Heart left ventricle (tissue), 16 donors: ENCODE measurements around the gene RAD51B. TPM values are rescaled to one million over a fixed set of nuclear protein-coding genes. Genes with fewer than 3 reads are reported as not detected.

Experiments used
- ATAC-seq, 4 donors: fragments of 200-7000 bp; cut with Tn5 transposase; one replicate each; pipeline ENCODE4 v1.9.1; 2020 to 2022; ENCODE audit warnings: moderate library complexity in 4 of 4, mild to moderate bottlenecking in 3 of 4, moderate number of reproducible peaks in 1 of 4
- DNase-seq, 5 donors: peaks; one replicate each; pipeline ENCODE4 v3.0.0-alpha.2; 2020
- H3K27ac ChIP-seq, 12 donors: fragments of 200-600 bp; sonication (generic) in 4 of 12; one replicate each; pipeline versions ENCODE4 v1.5.0 to v1.8.0; 2016 to 2022; ENCODE audit warnings: mild to moderate bottlenecking in 2 of 12
- H3K27me3 ChIP-seq, 9 donors: fragments of 200-600 bp; sonication (generic) in 2 of 9; one replicate each; pipeline versions ENCODE4 v1.5.1 to v1.8.0; 2016 to 2022; ENCODE audit warnings: mild to moderate bottlenecking in 3 of 9
- H3K36me3 ChIP-seq, 9 donors: fragments of 200-600 bp; sonication (generic) in 2 of 9; one replicate each; pipeline versions ENCODE4 v1.5.0 to v1.8.0; 2018 to 2022; ENCODE audit warnings: mild to moderate bottlenecking in 2 of 9
- H3K4me1 ChIP-seq, 12 donors: fragments of 200-600 bp; sonication (generic) in 4 of 12; one replicate each; pipeline versions ENCODE4 v1.5.0 to v1.8.0; 2016 to 2022; ENCODE audit warnings: mild to moderate bottlenecking in 3 of 12
- H3K4me3 ChIP-seq, 12 donors: fragments of 200-600 bp; sonication (generic) in 4 of 12; one replicate each; pipeline versions ENCODE4 v1.5.0 to v1.8.0; 2017 to 2022; ENCODE audit warnings: mild to moderate bottlenecking in 9 of 12, moderate library complexity in 4 of 12
- H3K9me3 ChIP-seq, 12 donors: fragments of 200-600 bp; sonication (generic) in 4 of 12; one replicate each; pipeline versions ENCODE4 v1.5.0 to v1.8.0; 2016 to 2022; ENCODE audit warnings: mild to moderate bottlenecking in 1 of 12
- POLR2A ChIP-seq, 2 donors: fragments of 450-650 bp; IDR thresholded peaks; one replicate each; pipeline ENCODE4 v1.6.1; 2017; ENCODE audit warnings: antibody characterized with exemption in 2 of 2, mild to moderate bottlenecking in 2 of 2, moderate library complexity in 2 of 2
- WGBS, 4 donors: extraction: QIAGEN DNeasy Blood & Tissue Kit in 2 of 4; methylation state at CpG; one replicate each; pipeline versions ENCODE4 v1.1.5 to v1.1.7; 2013 to 2018; 5-methylcytosine and 5-hydroxymethylcytosine counted together
- intact Hi-C, 10 donors: fragments of 100-400 bp; cut with DNase I; formaldehyde crosslinking; loops; one replicate each; pipeline versions ENCODE4 v1.11.1 to v1.14.2; 2022
- polyA plus RNA-seq, 2 donors: library from polyadenylated mRNA; stranded (reverse); fragments of 200-250 nt; gene quantifications; one replicate each; pipeline ENCODE4 v1.2.3, GENCODE V29; 2013
- total RNA-seq, 9 donors: library from RNA; depleted of rRNA in 2 of 9; stranded (reverse); fragments of >200 nt in 2 of 9; fragmentation: NEBNext Ultra II Directional in 3 of 9; extraction: Animal tissue kit (Norgen Biotek cat#: 25700) in 3 of 9; gene quantifications; one replicate each; pipeline versions ENCODE4 v1.1.0 to v1.2.4, GENCODE V29; 2016 to 2023
- TF ChIP-seq, protein P1 (sequence below), 12 donors: fragments of 200-600 bp; sonication (generic) in 4 of 12; IDR thresholded peaks; one replicate each; pipeline versions ENCODE4 v1.5.0 to v1.8.0; 2018 to 2022; ENCODE audit warnings: antibody characterized with exemption in 12 of 12, mild to moderate bottlenecking in 5 of 12
- donor health status: ischemic (EF 13 %, LVEDD 7.1; RV severe dilation, severe dysfunction).
- donor health status: healthy with polysubstance abuse.
- donor health status: DM: no; HTN: yes; CAD: no.
- donor health status: DM: no; HTN: no; CAD: no.
- donor health status: ischemic (EF 25% LVEDD 6.9; RV normal size, moderate dysfunction).
- donor health status: ischemic (EF 25% LVEDD 5.7; RV mildly dilated, moderate dysfunction).
- donor health status: healthy.
- donor health status: DM: yes; HTN: yes; CAD: no.
- donor health status: ischemic (EF 35%, LVEDD 5.7; RV mildly dilated, moderate dysfunction).
- donor health status: nonischemic (EF 11% LVEDD 7.7; RV severe dilation, severe dysfunction).
- donor health status: DM: yes; HTN: yes; CAD: no.
- donor health status: PGD.
- donor health status: ischemic (EF 29% LVEDD 5.4; RV normal size, mild dysfunction).
- donor health status: nonischemic (EF 23%, LVEDD 6.1; RV moderate dilation, normal function).

RAD51B gene
- total and polyA plus RNA-seq, 11 donors: 1.3 to 11.3 (median 3.2) TPM

DNA sequence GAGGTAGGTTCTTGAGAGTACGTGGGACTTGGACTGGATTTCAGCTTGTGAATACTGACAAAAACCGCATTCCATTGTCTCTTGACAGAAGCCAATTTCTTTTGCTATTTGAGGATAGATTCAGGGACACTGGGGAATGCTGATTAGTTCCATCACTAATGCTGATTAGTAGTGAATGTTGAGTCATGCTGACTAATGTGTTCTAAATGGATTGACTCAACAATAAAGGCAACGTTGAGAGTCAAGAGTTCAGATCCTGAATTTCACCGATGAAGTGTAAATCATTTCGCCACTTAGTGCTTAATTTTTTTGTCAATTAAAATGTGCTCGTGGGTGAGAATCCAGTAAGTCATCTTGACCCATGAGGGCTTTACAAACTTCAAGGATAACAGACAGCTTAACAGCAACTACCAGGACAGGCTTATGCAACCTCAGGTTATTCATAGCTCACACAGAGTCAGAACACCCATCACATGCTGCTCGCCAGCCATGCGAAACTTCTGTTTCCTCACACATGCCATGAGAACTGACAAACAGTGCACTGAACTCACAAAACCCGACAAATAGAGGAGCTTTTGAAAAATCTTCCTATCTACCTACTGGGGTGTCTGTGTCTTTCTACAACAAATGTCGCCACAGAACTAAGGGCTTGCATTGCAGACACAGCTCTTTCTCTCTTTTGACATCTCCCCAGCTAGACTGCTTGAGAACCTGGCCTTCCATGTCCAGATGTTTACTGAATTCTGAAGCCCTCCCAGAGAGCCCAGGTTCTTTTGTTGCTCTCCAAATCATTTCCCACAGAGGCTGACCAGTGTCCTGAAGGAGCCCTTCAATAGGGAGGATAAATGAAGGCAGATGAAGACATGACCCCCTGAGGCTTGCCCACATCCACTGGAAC is 656.9 kb downstream of the RAD51B start:
- 53 to 66% (median 62%) methylated on average over 10 of the region's 10 CpGs for WGBS, 4 donors
- TF ChIP-seq, protein P1, sequence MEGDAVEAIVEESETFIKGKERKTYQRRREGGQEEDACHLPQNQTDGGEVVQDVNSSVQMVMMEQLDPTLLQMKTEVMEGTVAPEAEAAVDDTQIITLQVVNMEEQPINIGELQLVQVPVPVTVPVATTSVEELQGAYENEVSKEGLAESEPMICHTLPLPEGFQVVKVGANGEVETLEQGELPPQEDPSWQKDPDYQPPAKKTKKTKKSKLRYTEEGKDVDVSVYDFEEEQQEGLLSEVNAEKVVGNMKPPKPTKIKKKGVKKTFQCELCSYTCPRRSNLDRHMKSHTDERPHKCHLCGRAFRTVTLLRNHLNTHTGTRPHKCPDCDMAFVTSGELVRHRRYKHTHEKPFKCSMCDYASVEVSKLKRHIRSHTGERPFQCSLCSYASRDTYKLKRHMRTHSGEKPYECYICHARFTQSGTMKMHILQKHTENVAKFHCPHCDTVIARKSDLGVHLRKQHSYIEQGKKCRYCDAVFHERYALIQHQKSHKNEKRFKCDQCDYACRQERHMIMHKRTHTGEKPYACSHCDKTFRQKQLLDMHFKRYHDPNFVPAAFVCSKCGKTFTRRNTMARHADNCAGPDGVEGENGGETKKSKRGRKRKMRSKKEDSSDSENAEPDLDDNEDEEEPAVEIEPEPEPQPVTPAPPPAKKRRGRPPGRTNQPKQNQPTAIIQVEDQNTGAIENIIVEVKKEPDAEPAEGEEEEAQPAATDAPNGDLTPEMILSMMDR (IDR thresholded peaks at IDR 0.05): no peak
- TF ChIP-seq POLR2A (IDR thresholded peaks at IDR 0.05): no peak
- DNase-seq: peak in 4 of 5 donors; percentile 50 to 70 (median 62)
- ATAC-seq: peak; percentile 90 to 95 (median 94)
- H3K27me3 ChIP-seq: no peaks in the 10 kb centered on the region
- intact Hi-C loops: no loop called here
- H3K36me3 ChIP-seq: no peaks in the 10 kb centered on the region
- peaks cover 0 to 45% (median 10%) of the 10 kb centered on the region in 12 donors for H3K4me1 ChIP-seq
- H3K27ac ChIP-seq: peak overlapping the region in 11 of 12 donors; percentile 20 to 90 (median 52)
- H3K9me3 ChIP-seq: no peaks in the 10 kb centered on the region
- H3K4me3 ChIP-seq: no peak overlapping the region

DNA sequence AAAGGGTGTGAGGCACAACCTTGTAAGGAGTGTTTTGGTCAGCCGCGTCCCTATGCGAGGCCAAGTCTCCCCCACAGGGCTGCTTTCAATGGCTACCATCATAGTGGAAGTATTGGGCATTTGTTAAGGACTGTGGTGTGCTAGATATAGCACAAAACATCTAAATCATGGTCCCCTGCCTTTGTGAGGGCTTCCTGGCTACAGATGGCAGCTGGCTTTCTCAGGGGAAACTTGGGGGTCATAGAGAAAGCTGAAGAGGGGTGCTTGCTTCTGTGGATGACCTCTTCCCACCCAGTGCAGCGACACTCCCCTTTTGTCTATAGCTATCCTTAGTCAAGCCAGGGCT is 657.5 kb downstream of the RAD51B start:
- no peak for DNase-seq
- intact Hi-C loops: no loop called here
- no peaks in the 10 kb centered on the region for H3K9me3 ChIP-seq
- ATAC-seq: no peak
- TF ChIP-seq POLR2A (IDR thresholded peaks at IDR 0.05): no peak
- TF ChIP-seq, protein P1 (IDR thresholded peaks at IDR 0.05): no peak
- no peaks in the 10 kb centered on the region for H3K36me3 ChIP-seq
- H3K4me1 ChIP-seq: peaks cover 0 to 40% (median 10%) of the 10 kb centered on the region in 12 donors
- H3K27me3 ChIP-seq: no peaks in the 10 kb centered on the region
- no peak overlapping the region for H3K4me3 ChIP-seq
- 99 to 100% (median 100%) methylated on average over 4 of the region's 4 CpGs for WGBS, 4 donors
- H3K27ac ChIP-seq: peak overlapping the region in 9 of 12 donors; percentile 20 to 90 (median 53)

DNA sequence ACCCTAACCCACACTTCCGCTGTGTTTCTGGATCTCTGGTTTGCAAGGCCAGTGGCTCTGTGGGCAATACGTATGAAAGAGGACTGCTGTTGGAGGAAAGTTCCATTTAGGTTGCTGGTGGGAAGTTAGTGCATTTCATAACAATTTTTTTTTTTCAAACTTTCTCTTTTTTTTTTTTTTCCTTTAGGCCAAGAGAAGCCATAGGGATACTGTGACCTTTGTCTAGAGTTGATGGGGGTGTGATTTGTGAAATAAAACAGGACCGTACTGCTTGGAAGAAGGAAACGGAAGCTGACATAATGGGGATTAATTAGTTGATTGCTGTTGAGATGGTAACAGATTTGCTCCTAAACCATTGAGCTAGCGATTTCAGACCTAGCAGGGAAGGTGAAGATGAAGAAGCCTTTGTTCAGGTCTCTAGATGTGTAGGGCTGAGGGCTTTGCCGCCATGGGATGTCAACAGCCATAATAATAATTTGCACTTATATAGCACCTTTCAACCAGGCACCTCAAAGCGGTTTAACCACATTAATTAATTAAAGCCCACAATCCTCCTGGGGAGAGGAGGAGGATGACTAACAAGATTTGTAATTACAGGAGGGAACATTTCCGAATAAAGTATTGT is 658.0 kb downstream of the RAD51B start:
- Histone ChIP-seq H3K27me3 (no peaks in the 10 kb centered on the region), H3K4me1 (peaks cover 0 to 35% (median 10%) of the 10 kb centered on the region in 12 donors), H3K4me3 (no peak overlapping the region), H3K36me3 (no peaks in the 10 kb centered on the region), H3K9me3 (no peaks in the 10 kb centered on the region), H3K27ac (peak overlapping the region in 5 of 12 donors; percentile 20 to 90 (median 52))
- intact Hi-C loops: no loop called here
- no peak for TF ChIP-seq POLR2A (IDR thresholded peaks at IDR 0.05)
- TF ChIP-seq, protein P1 (IDR thresholded peaks at IDR 0.05): no peak
- ATAC-seq (no peak), DNase-seq (no peak)
- WGBS, 4 donors: 93 to 97% (median 93%) methylated on average over 8 of the region's 8 CpGs

DNA sequence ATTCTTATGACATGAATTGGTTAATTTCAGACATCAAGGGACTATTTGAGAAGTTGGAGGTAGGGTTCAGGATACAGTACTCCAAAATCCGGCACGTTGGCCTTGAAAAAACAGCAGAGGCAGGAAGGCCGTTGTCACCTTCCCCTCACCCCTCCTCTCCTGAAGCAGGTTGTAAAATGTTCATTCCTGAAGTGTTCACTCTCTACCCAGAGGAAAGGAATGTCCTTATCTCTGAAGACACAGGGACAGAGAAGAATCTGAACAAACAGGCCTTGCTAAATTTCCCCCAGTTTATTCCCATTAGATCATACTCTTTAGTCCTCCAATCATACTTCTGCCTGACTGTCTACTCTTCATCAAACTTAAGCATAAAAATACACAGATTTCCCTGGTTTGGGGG is 659.7 kb downstream of the RAD51B start:
- no peak overlapping the region for H3K27ac ChIP-seq
- intact Hi-C loops: no loop called here
- 82 to 94% (median 86%) methylated on average over 3 of the region's 3 CpGs for WGBS, 4 donors

More for the DNA sequence above, 659.7 kb downstream of the RAD51B start:
- Histone ChIP-seq H3K9me3 (no peaks in the 10 kb centered on the region), H3K4me3 (no peak overlapping the region), H3K27me3 (no peaks in the 10 kb centered on the region), H3K36me3 (no peaks in the 10 kb centered on the region), H3K4me1 (peaks cover 0 to 43% (median 14%) of the 10 kb centered on the region in 12 donors)
- DNase-seq (no peak), ATAC-seq (no peak)
- TF ChIP-seq, protein P1 (IDR thresholded peaks at IDR 0.05): no peak
- no peak for TF ChIP-seq POLR2A (IDR thresholded peaks at IDR 0.05)
